Activated CD8-positive, alpha-beta memory T cell treated with anti-CD3 and anti-CD28 coated beads for 1 hour (primary cell): ENCODE data around the gene HORMAD2.
"Not testable (repeated sequence)": the region's sequence is repeated elsewhere in the genome, so short reads cannot be mapped to it uniquely, and the experiment has no call there.

Experiments used
- DNase-seq, 2 donors: peaks; one replicate each; pipeline ENCODE4 v3.0.0-alpha.2; 2020; ENCODE audit warnings: low read depth in 1 of 2; ENCODE audit errors: extremely low read depth in 1 of 2

The HORMAD2 gene

DNA sequence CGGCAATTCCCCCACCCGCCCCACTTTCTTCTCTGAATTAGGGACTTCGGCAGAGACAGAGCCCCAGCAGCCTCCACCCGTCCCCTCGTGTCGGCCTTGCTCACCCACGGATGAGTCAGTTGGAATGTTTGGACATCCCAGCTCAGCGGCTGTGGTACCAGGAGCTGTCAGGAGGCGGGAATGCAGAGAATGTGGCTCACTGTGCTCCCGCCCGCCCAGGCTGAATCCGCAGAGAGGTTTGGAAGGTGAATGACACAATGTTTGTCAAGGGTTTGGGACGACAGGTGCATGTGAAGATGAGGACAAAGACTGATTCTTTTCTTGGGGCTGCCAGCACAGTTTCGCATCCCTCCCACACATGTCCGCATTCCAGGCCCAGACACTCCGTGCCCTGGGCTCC lies 126.7 kb downstream of the HORMAD2 start:
- DNase-seq: no peak

- no peak for DNase-seq
Observed at GRCh38 chr22:30208631-30209603, 128.7 kb downstream of the HORMAD2 start.

DNA sequence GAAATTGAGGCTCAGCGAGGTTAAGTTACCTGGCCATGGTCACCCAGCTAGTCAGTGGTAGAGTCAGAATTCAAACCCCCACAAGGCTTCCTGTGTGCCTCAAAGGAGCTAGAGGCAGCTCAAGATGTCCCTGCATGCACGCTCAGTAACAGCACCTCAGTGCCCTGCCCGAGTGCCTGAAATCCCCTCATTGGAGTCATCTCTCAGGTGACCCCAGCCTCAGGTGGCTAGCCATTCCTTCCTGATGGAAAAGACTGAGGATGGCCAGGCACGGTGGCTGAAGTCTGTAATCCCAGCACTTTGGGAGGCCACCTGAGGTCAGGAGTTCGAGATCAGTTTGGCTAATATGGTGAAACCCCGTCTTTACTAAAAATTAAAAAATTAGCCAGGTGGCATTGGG lies 129.4 kb downstream of the HORMAD2 start:
- no peak for DNase-seq

DNA sequence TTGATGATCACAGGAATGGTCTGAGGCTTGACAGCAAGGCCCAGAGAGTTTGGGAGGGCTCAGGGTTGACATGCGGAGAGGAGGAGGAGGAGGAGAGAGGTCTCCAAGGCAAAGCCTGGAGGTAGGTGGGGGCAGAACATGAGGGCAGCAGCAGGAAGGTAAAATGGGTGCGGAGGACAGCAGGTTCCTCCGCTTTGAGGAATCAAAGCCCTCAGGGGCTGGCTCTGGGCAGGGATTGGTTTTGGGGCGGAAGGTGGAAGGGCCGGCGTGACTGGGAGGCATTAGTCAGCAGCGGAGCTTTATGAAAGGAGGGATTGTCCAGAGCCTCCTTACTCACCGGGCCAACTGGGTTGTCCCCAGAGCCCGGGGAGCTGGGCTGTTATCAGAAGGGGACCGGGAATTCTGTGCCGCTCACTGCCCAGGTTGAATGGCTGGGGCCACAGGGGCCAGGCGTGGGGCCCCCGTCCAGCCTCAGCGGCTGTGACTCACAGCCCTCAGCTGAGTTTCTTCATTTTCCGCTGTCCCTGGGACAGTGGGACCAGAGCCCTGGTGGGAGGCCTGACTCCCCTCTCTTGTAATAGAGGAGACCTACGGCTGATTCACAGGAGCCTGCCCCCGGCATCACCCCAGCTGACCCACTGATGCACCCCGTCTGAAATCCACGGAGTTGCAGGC lies 130.1 kb downstream of the HORMAD2 start:
- no peak for DNase-seq

- DNase-seq: no peak
Observed at GRCh38 chr22:30211124-30211820, 131.0 kb downstream of the HORMAD2 start.

DNA sequence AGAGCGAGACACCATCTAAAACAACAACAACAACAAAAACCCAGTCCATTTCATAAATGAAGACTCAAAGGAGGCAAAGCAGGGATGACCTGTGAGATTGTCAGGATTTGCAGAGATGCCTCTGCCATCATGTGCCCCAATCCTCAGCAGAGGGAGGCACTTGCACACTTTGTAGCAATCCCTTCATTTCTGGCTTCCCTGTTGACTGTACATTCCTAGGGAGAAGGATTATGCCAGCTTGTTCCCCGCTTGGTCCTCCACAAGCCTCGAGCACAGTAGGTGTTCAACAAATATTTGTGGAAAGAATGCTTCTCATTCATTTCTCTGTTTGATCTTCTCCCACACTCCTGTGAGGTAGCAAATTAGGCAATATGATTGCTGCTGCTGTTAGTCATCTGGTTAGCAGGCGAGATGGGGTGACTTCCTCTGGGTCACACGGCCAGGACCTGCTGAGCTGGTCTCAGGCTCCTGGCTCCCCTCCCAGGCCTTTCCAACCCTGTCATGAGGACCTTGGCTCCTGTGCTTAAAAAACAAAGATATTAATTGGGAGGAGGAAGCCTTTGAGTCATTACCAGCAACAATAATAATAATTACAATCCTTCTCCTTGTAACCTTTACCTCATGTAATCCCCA lies 132.2 kb downstream of the HORMAD2 start:
- no peak for DNase-seq

- no peak for DNase-seq
Observed at GRCh38 chr22:30212996-30213441, 132.8 kb downstream of the HORMAD2 start.

DNA sequence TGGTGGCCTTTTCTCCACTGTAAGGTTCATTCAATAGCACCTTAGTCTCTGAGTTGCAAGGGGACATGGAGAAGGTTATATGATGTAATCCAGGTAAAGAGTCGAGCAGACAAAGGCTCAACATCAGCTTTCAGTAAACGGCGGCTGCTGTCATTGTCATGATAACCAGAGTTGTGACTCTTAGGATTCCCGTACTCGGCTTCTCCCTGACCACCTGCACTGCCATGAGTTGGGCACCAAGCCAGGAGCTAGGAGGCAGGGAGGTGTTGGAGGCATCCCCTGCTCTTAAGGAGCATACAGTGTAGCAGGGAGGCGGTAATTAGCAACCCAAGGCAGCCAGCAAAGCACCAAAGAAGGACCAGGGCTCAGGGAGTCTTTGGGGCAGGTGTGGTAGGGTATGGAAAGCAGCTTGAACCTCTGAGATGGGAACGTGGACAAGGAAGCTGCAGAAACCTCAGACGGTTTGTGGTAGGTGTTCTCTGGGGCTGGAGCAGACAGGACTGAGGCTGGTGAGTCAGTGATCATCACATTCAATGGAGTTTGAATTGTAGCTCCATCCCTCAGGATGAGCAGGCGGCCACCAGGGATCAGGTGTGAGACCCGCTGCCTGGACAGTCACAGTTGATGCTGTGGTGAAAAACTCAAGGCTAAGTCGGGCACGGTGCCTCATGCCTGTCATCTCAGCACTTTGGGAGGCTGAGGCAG lies 134.6 kb downstream of the HORMAD2 start:
- no peak for DNase-seq

DNA sequence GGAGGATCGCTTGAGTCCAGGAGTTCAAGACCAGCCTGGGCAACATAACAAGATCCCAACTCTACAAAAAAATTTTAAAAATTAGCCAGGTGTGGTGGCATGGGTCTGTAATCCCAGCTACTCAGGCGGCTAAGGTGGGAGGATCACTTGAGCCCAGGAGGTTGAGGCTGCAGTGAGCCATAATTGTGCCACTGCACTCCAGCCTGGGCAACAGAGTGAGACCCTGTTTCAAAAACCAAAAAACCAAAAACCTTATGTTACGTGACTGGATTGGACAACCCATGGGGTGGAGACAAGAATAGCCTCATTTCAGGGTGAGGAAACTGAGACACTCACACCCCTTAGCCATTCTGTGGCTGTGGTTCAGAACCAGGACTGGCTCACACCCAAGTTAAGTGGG lies 136.0 kb downstream of the HORMAD2 start:
- not testable (repeated sequence) for DNase-seq

DNA sequence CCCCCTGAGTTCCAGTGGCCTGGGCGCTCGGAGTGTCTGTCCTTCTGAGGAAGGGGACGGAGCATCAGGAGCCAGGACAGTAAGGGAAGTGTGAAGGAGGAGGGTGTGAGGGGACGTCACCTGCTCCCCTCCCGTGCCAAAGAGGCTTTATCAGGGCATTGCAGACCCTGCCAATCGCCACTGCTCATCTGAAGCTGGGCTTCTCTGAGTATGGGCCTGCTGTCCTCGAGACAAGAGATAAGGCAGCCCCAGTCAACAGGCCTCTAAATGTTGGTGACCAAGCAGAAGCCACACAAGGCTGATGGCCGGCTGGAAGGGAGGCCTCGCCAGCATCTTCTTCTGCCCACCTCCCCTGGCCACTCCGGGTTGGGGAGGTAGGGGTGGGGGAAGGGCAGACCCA lies 136.4 kb downstream of the HORMAD2 start:
- DNase-seq: no peak

DNA sequence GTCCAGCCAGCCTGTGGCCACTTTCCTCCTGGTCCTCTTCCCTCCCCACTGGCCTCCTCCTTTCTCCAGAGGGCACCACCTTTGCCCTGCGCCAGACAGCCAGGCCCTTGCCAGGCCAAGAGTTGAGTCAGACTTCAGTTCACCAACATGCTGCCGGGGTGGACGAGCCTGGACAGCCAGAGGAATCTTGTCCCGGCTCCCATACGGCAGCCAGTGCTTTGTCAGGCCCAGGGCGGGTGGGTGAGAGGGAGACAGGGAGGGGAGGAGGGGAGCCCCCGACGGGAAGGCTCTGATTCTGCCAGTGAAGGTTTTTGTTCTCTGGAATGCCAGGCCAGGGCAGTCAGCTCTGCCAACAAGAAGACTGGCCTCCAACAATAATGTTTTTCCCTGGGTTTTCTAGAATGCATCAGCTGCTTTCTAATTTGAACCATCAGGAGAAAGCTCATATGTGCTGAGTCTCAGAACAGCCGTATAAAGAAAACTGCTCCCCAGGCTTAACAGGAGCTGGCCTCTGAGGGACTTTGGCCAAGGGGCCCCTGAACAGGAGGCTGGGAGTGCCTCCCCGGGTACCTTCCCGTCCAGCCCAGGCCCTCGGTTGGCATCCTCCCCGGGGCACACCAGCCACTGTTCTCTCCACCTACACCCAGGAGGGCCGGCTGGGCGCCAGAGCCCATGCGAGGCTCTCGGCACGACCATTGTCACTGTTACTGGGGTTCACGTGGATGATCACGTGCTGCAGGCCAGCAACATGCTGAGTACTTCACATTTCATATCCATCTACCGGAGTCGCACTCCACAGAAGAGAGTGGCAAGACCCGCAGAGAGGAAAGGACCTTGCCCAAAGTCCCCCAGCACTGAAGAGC lies 137.7 kb downstream of the HORMAD2 start:
- DNase-seq: no peak

DNA sequence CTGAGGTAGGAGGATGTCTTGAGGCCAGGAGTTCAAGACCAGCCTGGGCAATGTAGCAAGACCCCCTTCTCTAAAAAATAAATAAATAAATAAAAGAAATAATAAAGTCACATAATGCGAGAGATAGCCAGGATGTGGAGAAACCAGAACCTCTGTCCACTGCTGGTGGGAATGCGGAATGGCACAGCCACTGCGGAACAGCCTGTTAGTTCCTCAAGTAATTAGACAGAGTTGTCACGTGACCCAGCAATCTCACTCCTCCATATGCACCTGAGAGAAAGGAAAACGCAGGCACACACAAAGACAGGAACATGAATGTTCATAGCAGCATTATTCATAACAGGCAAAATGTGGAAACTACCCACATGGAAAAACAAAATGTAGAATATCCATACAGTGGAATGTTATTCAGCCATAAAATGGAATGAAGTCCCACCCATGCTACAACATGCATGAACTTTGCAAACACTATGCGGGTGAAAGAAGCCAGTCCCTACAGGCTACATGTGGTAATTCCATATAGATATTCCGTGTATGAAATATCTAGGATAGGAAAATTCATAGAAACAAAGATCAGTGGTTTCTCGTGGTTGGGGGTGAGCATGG lies 138.9 kb downstream of the HORMAD2 start:
- DNase-seq: no peak

- DNase-seq: no peak
Observed at GRCh38 chr22:30219668-30220278, 139.5 kb downstream of the HORMAD2 start.

DNA sequence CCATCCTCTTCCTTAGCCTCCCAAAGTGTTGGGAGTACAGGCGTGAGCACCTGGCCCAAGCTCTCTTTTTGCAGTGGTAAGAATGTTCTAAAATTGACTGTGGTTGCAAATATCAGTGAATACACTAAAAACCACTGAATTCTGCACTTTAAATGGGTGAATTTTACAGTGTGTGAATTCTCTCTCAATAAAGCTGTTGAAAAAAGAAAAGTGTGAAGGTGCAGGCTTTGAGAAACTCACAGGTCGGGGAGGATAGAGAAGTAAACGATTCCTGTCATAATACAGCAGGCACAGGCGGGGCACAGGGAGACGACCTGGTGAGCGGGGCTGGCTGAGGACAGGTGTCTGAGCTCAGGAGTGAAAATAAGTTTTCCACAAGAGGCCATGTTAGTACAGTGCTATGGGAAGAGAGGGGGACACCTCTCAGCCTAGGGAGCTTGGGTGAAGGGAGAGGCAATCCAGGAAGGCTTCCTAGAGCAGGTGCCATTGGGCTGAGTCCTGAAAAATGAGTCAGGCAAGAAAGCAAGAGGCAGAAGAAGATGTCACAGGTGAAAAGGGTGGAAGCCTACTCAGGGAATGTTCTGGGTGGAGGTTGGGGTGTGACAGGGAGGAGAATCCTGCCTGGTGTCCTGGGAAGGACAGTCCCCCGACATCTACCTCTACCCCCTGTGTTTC lies 140.2 kb downstream of the HORMAD2 start:
- no peak for DNase-seq

- DNase-seq: peak; percentile 5 to 26
Observed at GRCh38 chr22:30221121-30221992, 141.1 kb downstream of the HORMAD2 start.

DNA sequence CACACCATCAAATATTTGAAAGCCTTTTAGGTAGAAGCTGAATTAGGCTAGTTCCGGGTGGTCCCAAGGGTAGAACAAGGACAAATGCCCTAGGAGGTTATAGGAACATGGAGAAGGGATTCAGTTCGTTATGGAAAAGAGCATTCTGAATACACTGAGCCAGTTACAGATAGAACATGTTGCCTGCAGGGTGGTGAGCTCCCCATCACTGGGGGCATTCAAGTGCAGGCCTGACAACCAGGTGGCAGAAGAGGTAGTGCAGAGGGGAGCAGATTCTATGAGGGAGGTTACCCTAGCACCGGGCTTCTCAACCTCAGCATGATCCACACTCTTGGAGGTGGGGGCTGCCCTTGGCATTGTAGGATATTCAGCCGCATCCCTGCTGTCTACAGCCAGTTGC lies 142.1 kb downstream of the HORMAD2 start:
- DNase-seq: no peak

GRCh38 chr22:30223303-30223702 lies 143.0 kb downstream of the HORMAD2 start:
- DNase-seq: no peak
